Stimulated activated CD4-positive, alpha-beta T cell treated with anti-CD3 and anti-CD28 coated beads, TNF-alpha, amount 100 ng/mL, for 1 hour (primary cell): ENCODE data around the gene TST.
A peak's percentile ranks its signal among the peaks of the same experiment; 100 is the strongest.

Experiments
- DNase-seq, 3 donors: peaks; one replicate each; pipeline ENCODE4 v3.0.0-alpha.2; 2020; ENCODE audit warnings: low read depth in 3 of 3, low spot score in 1 of 3

Gene TST

DNA sequence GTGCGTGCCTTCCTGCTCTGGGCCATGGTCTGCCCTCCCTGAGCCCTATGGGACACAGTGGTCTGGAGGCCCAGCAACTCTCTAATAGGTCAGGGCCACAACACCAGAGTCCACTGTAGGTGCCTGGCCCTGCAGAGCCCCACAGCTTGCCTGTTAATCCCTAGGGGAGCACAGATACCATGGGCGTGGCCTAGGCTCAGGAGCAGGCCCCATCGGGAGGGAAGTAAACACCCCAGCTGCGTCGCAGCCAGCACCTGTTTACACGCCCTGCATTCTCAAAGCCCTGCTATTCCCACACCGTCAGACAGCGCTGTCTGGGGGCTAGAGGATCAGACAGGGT is 34.8 kb upstream of the TST start:
- DNase-seq, result no peak

DNA sequence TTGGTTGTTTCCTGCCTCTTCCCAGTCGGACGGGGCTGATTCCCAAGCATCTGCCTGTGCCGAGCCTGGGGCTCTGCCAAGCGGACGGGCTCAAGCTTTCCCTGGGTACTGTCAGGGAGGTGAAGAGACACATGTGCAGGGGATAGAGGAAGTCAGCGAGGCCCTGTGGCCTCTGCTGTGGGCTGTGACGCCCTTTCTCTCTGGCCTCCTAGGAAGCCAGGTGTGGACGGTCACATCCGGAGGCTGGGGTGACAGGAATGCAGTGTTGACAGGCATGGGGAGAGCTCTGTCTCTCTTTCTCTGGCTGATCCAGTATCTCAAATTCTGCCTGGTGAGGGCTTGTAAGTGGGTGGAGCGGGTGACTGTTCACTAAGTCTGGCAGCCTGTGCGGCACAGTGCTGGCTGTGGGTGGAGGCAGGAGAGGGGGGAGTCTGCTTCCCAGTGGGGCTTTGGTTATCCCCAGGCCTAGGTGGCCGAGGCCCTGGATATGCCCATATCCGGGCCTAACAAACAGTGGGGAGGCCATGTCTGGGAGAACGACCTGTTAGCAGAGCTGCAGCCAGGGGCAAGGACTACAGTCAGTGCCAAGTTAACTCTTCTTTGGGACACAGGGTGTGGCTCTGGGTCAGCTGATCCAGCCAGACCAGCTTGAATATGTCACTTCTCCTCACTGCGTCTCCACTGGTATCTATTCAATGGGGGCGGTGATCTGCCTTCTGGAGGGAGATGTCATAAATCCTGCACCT is 34.2 kb upstream of the TST start:
- DNase-seq, result no peak

DNA sequence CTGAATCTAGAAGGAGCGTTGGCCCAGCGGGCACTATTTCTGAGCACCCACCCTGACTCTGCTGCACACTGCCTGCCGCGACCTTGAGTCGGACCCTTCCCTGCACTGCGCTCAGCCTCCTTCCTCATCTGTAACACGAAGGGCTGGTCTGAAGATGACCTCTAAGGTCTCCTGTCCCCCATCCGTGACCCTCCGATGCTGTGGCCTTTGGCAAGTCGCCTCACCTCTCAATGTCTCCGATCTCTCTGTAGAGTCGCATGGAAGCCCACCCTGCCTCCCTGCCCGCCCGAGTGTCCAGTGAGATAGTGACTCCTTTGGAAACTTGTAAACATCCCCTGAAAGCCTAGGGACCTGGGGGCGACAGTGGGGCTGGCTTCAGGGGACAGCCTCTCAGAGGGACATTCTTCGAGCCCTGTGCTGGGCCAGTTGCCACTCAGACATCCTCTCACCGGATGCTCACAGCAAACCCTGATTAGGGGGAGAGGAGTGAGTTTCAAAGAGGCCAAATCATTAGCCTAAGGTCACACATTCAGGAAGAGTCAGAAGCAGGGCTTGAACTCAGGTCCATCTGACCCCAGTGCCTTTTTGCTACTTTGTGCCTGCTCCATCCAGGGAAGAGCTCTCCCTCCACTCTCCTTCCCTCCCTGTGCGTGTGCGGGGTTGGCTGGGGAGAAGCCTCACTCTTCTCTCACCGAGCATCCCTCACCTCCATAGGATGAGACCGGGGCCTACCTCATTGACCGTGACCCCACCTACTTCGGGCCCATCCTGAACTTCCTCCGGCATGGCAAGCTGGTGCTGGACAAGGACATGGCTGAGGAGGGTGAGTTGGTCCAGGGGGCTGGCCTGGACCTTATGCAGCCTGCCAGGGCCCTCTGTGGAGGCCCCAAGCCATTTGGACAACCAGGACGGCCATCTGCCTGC is 33.4 kb upstream of the TST start:
- no peak for DNase-seq

DNA sequence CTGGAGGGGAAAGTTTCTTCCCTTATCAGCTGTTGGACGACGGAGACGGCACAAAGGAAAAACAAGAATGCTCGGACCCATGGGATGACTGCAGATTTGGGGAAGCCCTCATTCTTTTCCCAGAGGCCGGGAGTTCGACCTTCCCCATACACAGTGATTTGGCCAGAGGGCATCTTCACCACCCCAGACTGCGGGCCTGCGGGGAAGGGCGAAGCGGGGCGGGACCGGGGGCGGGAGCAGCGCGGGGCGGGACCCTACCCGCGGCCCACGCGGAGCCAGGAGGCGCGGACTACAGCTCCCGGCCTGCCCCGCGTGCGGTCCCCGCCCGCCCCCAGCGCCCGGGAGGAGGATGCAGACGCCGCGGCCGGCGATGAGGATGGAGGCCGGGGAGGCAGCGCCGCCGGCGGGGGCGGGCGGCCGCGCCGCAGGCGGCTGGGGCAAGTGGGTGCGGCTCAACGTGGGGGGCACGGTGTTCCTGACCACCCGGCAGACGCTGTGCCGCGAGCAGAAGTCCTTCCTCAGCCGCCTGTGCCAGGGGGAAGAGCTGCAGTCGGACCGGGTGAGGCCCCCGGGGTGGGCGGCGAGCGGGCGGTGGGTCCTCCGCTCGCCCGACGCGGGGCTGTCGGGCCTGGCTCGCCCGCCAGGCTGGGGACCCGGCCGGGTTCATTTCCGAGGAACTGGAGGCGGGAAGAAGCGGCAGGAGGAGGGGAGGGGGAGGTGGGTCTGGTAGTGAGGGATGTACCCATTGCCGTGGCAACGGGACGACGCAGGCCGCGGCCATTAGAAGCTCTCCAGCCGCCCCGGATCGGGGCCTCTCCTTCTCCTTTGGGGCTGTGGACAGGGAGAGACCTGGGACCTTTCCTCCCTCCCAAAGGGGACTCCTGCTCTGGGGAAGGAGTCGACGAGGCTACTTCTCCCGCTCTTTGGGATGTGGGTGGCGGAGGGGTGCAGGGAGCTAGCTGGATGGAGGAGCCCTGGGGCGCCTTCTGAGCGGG is 32.4 kb upstream of the TST start, which contains the start of gene KCTD17:
KCTD17 (plus strand) TSS at position 352 of the 995 bp plus-strand sequence; CDS start at position 371, 19 bp downstream.
- peak; percentile 22 to 64 (median 54) for DNase-seq

DNA sequence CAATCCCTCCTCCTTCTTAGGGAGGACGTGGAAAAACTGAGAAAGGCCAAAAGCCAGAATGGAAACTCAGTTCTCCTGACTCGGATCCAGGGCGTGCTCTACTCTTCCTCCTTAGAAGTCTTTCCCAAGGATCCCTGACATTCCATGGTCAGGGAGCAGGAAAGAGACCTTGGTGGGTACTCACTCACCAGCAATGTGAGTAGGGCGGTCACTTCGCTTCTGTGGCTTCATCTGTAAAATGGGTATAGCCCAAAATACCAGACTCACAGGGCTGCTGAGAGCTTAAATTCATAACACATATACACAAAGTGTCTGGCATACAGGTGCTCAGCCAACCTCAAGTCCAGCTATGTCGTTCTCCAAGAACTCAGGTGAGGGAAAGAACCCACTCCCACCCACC is 31.7 kb upstream of the TST start:
- DNase-seq, result no peak

DNA sequence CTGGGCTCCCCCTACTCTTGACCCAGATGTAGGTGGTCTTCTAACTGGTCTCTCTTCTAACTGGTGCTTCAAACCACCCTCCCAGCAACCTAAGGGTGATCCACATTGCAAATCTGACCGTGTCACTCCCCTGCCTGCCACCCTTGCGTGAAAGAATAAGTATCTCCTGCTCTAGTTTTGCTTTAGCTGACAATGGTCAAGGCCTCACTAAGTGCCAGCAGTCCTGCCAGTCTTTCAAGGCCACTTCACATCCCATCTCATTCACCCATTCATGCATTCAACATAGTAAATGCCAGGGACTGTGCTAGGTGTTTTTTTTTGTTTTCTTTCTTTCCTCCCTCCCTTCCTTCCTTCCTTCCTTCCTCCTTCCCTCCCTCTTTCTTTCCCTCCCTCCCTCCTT is 30.0 kb upstream of the TST start:
- DNase-seq, result no peak

DNA sequence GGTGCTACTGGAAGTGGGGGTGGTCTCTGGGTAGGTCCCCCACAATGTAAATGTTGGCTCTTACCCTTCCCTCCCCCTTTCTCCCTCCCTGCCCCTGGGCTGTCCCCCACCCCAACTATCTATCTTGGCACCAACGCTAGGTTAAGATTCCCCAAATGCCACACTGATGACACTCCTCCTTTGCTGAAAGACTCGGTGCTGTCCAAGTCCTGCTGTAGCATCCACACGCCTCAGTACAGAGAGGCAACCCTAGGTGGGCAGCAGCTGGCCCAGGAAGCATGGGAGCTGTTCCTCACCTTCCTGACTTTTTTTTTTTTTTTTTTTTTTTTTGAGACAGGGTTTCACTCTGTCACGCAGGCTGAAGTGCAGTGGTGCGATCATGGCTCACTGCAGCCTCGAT is 28.9 kb upstream of the TST start:
- no peak for DNase-seq

DNA sequence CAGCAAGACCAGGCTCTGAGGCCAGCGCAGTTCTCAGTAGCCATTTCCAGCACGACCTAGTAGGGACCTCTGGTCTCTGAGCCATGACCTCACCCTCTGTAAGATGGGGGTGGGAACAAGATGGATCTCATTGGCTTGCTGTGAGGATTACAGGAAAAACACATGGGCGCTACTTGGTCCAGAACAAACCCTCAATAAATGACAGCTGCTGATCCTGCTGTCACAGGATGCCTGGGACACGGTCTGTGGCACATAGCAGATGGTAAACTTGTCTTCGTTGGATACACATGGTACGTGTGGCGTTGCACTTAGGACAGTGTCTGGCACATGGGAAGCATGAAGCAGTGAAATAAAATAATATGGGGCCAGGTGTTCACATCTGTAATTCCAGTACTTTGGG is 27.8 kb upstream of the TST start:
- no peak for DNase-seq

DNA sequence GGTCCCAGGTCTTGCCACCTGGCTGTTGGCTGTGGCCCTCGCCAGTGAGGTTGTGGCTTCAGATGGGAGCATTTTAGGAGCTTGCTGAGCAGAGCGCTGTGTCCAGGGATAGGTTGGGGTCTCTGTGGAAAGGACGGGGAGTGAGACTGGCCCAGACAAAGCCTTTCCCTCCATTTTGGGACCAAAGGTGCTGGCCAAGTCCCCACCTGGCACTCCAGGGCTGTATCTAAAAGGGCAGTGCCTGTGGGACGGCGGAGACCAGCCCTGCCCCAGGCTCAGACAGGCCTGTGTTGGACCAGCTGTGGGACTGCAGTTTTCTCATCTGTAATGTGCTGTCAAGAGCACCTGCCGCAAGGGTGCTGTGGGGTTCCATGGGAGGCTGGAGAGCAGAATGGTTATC is 27.3 kb upstream of the TST start:
- no peak for DNase-seq

DNA sequence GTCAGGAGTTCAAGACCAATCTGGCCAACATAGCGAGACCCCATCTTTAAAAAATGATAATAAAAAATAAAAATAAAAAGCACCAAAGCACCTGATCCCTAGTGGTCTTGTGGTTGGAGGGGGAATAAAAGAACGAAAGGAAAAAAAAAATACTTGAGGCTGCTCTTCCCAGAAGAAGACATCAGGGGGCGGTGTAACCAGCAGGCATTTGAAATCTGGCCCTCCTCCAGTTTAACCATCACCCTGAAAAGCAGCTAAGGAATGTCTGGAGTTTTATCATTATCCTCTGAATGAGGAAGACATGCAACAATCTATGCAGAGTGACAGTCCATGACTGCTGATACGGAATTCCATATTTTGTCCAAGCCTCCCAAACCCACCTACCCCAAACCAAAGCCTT is 26.7 kb upstream of the TST start:
- no peak for DNase-seq

DNA sequence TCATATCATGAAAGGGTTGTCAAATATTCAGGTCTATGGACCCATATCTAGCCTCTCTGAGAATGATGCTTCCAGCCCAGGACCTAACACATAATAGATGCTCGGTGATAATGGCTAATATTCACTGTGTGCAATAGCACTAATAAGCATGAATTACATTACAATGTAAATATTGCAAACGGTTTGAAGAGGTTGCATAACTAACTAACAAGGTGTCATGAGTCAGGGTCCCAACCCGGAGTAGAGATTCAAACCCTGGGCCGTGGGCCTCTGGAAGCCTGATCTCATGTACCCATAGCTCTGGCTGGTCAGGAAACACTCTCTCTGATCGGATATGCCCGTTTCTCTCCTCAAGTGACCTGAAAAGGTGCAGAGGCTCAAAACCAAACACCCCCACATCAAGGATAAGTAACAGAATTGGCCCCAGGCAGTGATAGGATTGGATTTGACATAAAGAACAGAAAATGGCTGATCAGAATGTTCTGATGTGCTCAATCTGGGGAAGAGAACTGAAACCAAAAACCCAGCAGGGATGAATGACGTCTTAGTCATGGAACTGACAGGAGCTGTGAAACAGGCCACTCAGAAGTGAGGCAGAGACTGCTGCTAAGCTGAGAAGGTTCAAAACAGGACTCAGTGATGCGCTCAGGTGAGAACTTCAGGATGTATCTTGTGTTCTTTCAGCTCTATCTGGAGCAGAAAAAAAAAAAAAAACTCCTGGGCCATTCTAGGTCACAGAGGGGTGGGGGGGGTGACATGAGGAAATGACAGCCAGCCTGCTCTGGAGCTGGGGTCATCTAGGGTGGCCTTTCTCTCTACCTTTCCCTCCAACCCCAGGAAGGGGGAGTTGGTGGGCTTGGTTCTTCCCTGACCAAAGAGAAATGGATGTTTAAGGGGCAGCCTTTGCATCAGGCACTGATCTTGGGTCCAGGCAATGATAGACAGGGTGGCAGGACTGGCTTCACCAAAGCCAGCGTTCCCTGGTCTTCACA is 25.7 kb upstream of the TST start:
- DNase-seq, result no peak

DNA sequence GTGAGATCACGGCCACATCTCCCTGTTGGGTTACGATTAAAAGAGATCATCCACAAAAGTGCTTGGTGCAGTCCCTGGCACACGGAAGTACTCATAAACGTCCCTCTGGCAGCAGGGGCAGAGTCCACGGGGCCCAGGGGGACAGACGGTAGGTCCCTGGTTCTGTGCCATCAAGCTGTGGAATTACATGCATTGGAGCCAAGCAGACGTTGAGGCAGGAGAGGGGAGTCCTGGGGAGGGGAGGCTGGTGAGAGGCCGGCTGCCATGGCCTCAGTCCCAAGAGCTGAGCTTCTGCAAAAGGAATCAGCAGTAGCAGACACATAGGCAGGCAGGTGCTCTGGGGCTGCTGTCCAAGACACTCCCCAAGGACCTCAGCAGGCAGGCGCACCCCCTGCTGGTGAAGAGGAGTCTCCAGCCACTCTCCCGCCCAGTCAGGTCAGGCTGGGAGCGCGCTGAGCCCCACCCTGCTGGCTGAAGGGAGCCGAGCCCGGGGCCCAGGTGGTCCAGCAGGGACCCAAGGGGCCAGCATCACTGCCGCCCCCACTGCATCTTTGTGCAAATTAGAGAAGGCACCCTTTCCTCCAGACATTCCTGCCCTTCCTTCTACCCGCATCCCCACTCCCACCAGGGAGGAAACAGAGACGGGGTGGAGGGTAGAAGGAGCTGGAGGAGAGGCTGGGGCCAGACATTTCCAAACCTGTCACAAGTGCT is 24.7 kb upstream of the TST start:
- DNase-seq, result no peak

DNA sequence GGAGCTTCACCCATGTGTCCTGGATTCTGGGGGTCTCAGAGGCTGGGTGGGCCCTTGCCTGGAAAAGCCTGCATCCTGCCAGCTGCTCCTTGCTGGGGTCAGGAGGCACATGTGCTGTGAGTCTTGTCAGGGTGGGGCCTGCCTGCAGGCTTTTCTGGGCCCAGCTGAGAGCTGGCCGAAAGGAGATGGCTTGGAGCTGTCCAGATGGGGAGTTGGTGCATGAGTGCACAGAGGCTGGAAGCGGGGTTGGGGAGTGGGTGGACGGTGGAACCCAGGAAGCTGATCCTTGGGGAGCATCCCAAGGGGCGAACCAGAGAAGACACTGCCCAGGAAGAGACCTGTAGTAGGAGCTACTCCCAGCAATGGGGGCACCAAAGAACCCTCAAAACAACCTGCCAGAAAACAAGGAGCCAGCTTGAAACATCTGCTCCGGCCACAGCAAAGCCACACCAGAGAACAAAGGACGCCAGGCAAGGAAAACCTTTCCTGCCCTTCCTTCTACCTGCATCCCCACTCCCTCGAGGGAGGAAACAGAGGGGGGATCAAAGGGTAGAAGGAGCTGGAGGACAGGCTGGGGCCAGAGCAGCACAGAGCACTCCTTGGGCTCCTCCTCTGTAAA is 24.1 kb upstream of the TST start:
- DNase-seq, result no peak

DNA sequence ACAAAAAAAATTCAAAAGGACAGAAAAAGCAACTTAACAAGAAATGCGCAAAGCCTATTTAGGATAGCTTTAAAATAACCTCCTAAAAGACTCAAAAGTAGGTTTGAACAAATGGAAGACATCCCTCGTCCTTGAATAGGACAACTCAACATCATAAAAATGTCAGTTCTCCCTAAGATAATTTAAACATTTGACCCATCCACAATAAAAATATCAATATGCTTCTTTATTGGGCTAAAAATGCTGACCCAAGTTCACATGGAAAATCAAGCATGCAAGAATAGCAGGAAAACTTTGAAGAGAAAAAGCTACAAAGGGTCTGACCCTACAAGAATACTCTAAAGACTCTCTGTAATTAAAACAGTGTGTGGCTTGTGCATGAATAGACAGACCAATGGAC is 20.2 kb upstream of the TST start:
- DNase-seq, result no peak

DNA sequence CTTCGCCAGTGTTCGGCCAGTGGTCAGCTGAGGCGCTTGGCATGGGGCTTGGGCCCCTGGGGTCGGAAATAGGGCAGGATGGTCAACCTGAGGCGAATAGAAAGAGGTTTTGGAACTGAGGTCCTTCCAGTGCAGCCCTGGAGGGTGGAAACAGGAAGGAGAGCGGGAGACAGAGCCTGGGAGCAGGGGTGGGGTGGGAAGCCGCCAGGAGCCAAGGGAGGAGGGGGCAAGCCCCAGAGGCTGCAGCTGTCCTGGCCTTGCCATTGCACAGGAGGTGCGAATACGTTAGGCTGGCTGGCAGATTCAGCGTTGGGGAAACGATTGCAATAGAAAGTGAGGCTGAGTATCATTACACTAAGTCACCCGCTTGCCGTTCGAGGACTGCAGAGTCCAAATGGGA is 18.4 kb upstream of the TST start:
- no peak for DNase-seq

DNA sequence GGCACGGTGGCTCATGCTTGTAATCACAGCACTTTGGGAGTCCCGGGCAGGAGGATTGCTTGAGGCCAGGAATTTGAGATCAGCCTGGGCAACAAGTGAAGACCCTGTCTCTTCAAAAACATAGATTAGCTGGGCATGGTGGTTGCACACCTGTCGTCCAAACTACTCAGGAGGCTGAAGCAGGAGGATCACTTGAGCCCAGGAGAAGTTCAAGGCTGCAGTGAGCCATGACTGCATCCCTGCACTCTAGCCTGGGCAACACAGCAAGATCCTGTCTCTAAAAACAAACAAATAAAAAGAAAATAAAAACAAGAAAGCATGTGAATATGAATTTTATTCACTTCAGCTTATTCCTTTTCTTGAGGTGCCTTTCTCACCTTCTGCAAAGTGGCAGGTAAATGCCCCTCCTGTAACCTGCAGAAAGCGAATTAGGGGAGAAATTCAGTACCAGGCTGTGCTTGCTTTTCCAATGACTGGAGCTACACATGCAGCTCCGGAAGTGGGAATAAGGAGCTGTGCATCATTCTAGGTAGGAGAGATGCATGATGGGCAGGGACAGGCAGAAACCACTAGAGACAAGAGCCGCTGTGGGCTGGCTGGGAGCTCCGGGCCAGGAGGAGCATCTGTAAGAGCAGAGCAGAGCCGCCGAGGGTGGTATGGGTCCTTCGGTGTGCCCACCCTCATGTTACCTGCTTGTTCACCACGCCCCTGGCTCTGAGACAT is 17.6 kb upstream of the TST start:
- no peak for DNase-seq

DNA sequence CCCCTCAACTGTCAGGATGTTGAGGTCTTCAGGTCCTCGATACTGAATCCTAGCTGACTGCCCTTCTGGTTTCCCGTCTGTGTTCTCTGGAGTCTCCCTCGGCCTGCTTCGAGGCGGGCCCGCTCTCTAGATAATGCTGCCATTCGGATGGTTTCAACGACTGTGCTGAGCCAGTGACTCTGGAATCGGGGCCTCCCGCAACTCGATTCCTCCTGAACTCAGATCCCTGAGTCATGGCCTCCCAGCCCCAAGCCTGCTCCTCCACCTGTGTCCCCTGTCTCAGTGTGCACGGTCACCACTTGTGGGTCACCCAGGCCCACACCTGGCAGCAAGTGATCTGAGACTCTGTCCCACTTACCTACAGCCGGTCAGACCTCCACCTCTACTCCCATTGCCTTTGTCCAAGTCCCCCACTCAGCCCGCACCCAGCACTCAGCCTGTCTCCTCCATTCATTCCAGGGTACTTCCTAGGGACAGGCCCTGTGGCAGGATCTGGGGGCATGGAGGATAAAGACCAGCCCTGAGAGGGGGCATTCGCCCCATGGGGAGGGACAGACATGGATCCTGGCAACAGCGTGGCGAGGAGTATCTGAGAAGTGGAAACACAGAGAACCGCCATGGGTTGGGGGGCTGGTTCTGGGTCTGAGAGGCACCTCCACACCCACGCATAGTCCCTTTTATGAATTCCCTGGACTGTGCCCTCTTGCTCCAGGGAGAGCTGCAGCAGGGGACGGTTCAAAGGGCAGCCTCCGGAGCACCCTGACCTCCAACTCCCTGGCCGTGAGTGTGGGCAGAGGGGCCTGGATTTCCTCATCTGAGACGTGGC is 14.6 kb upstream of the TST start:
- DNase-seq, result no peak
